Measurements from ENCODE around the gene KIAA1671. TPM values are rescaled to one million over a fixed set of nuclear protein-coding genes. Genes with fewer than 3 reads are reported as not detected.
A peak's percentile ranks its signal among the peaks of the same experiment; 100 is the strongest.

Gene KIAA1671
- total RNA-seq, 1 experiment from 2014 or later, result 68.1 TPM

DNA sequence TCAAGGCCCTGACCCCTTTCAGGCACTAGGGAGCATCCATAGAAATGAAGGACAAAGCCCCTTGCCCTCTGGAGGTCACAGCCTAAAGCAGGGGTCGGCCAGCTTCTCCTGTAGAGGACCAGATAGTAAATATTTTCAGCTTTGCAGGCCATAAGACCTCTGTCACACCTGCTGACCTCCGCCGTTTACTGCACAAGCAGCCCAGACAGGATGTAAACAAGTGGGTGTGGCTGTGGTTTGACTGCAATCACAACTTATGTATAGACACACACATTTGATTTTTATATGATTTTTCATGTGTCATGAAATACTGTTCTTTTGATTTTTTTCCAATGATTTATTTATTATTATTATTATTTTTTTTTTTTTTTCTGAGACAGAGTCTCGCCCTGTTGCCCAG is 34.3 kb downstream of the KIAA1671 start:
- intact Hi-C loops (cut with micrococcal nuclease), result no loop called here
- Mint-ChIP-seq H3K36me3 (ENCODE audit: insufficient read depth, unreplicated experiment) (peaks cover 37% of the 10 kb centered on the region), H3K27ac (ENCODE audit: low read depth, unreplicated experiment) (no peak overlapping the region), H3K9me3 (ENCODE audit: unreplicated experiment) (no peaks in the 10 kb centered on the region), H3K4me3 (ENCODE audit: unreplicated experiment) (no peak overlapping the region), H3K27me3 (ENCODE audit: insufficient read depth, unreplicated experiment) (no peaks in the 10 kb centered on the region), H3K4me1 (ENCODE audit: insufficient read depth, unreplicated experiment) (peaks cover 40% of the 10 kb centered on the region)
- TF ChIP-seq, protein P1, sequence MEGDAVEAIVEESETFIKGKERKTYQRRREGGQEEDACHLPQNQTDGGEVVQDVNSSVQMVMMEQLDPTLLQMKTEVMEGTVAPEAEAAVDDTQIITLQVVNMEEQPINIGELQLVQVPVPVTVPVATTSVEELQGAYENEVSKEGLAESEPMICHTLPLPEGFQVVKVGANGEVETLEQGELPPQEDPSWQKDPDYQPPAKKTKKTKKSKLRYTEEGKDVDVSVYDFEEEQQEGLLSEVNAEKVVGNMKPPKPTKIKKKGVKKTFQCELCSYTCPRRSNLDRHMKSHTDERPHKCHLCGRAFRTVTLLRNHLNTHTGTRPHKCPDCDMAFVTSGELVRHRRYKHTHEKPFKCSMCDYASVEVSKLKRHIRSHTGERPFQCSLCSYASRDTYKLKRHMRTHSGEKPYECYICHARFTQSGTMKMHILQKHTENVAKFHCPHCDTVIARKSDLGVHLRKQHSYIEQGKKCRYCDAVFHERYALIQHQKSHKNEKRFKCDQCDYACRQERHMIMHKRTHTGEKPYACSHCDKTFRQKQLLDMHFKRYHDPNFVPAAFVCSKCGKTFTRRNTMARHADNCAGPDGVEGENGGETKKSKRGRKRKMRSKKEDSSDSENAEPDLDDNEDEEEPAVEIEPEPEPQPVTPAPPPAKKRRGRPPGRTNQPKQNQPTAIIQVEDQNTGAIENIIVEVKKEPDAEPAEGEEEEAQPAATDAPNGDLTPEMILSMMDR (IDR thresholded peaks at IDR 0.05; ENCODE audit: unreplicated experiment), result no peak
- no peak for DNase-seq (ENCODE audit: unreplicated experiment)
- BruUV-seq (replicated peaks), result no TSS peak
- ChIA-PET POLR2A (interaction anchor here (1.0 to 23.0 kb wide), 4 partner anchors 10 to 36 kb away, joined by 3 to 468 read pairs (median 4); no protein-coding TSS in a partner anchor), CTCF (interaction anchor here (0.6 to 0.9 kb wide), 2 partner anchors 62 to 376 kb away, joined by 3 to 4 read pairs; no protein-coding TSS in a partner anchor)

DNA sequence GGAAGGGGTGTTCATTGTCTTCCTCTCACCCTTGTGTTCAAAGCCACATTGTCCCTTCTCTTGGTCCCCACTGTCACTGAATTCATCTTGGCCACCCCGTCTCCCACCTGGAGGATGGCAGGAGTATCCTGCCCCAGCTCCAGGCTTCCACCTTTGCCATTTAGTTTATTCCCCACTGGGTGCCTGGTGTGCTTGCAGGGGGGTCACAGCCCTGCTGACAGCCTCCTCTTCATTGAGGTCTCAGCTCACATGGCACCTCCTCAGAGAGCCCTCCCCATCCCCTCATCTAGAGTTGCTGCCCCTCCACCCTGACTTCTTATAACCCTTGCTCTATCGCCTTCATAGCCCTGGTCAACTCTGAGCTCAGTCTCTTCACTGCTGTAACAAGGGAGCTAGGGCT is 36.6 kb downstream of the KIAA1671 start:
- intact Hi-C loops (cut with micrococcal nuclease), result no loop called here
- H3K4me1 Mint-ChIP-seq (ENCODE audit: insufficient read depth, unreplicated experiment), result peaks cover 52% of the 10 kb centered on the region
- peak overlapping the region; percentile 38 for H3K4me3 Mint-ChIP-seq (ENCODE audit: unreplicated experiment)
- ChIA-PET CTCF (interaction anchor here (0.7 to 1.8 kb wide), 8 partner anchors 10 to 65 kb away, joined by 3 to 13 read pairs (median 4); no protein-coding TSS in a partner anchor), POLR2A (interaction anchor here (0.9 to 23.0 kb wide), 5 partner anchors 10 to 1494 kb away, joined by 3 to 468 read pairs (median 5); partner anchors contain the start of genes HPS4 and KIAA1671)
- H3K27ac Mint-ChIP-seq (ENCODE audit: low read depth, unreplicated experiment), result peak overlapping the region; percentile 91
- H3K36me3 Mint-ChIP-seq (ENCODE audit: insufficient read depth, unreplicated experiment), result peaks cover 35% of the 10 kb centered on the region
- no TSS peak for BruUV-seq (replicated peaks)
- DNase-seq (ENCODE audit: unreplicated experiment), result no peak
- TF ChIP-seq, protein P1 (IDR thresholded peaks at IDR 0.05; ENCODE audit: unreplicated experiment), result no peak
- no peaks in the 10 kb centered on the region for H3K27me3 Mint-ChIP-seq (ENCODE audit: insufficient read depth, unreplicated experiment)
- H3K9me3 Mint-ChIP-seq (ENCODE audit: unreplicated experiment), result no peaks in the 10 kb centered on the region

DNA sequence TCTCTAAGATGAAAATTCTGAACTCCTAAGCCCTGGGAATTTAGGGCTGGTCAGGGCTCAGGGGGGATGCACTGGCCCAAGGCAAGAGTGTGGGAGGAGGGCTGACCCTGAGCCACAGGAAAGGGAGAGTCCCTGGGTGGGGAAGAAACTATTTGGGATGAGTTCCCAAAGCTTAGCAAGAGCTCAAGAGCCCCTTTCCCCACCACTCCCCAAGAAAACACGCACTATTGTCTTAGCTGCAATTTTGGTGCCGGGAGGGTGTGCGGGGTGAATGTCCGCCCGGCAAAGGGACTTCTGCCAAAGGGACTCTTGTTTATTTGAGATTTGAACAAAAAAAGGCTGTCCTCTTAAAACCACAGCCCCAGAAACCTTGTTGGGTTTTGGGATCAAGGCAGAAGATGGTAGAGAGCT is 37.0 kb downstream of the KIAA1671 start:
- TF ChIP-seq, protein P1 (IDR thresholded peaks at IDR 0.05; ENCODE audit: unreplicated experiment), result no peak
- peak overlapping the region; percentile 91 for H3K27ac Mint-ChIP-seq (ENCODE audit: low read depth, unreplicated experiment)
- DNase-seq (ENCODE audit: unreplicated experiment), result peak; percentile 51
- H3K27me3 Mint-ChIP-seq (ENCODE audit: insufficient read depth, unreplicated experiment), result no peaks in the 10 kb centered on the region
- peak overlapping the region; percentile 38 for H3K4me3 Mint-ChIP-seq (ENCODE audit: unreplicated experiment)
- CTCF ChIA-PET, result interaction anchor here (0.7 to 1.7 kb wide), 7 partner anchors 11 to 65 kb away, joined by 3 to 13 read pairs (median 4); no protein-coding TSS in a partner anchor
- POLR2A ChIA-PET, result interaction anchor here (0.6 to 23.0 kb wide), 6 partner anchors 10 to 1898 kb away, joined by 3 to 468 read pairs (median 4); partner anchors contain the start of genes HPS4 and KIAA1671
- H3K36me3 Mint-ChIP-seq (ENCODE audit: insufficient read depth, unreplicated experiment), result peaks cover 31% of the 10 kb centered on the region
- no peaks in the 10 kb centered on the region for H3K9me3 Mint-ChIP-seq (ENCODE audit: unreplicated experiment)
- no TSS peak for BruUV-seq (replicated peaks)
- intact Hi-C loops (cut with micrococcal nuclease), result no loop called here
- H3K4me1 Mint-ChIP-seq (ENCODE audit: insufficient read depth, unreplicated experiment), result peaks cover 56% of the 10 kb centered on the region

DNA sequence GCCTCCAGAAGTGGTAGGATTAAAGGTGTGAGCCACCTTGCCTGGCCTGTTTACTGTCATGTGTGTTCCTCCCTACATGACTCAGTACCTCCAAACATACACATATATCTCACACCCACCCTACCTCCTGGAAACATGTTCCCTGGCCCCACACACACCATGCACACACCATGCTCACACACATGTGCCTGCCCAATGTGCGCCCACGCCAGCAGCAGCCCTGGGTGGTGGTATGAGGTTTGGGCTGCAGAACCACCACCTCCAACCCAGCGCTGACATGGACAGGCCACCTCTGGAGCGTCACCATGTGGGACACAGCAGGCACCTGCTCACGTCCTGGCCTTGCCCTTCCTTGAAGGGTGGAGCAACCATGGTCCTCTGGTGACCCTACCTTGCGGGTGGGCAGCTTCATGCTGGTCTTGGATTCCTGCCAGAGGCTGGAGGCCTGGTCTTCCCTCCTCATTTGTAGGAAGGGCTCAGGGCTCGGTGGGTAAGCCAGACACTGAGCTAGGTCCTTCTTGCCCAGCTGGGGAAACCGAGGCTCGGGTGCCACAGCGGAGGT is 37.9 kb downstream of the KIAA1671 start:
- Mint-ChIP-seq H3K4me1 (ENCODE audit: insufficient read depth, unreplicated experiment) (peaks cover 53% of the 10 kb centered on the region), H3K36me3 (ENCODE audit: insufficient read depth, unreplicated experiment) (peaks cover 30% of the 10 kb centered on the region), H3K4me3 (ENCODE audit: unreplicated experiment) (no peak overlapping the region), H3K27ac (ENCODE audit: low read depth, unreplicated experiment) (peak overlapping the region; percentile 91), H3K27me3 (ENCODE audit: insufficient read depth, unreplicated experiment) (no peaks in the 10 kb centered on the region), H3K9me3 (ENCODE audit: unreplicated experiment) (no peaks in the 10 kb centered on the region)
- no TSS peak for BruUV-seq (replicated peaks)
- TF ChIP-seq, protein P1 (IDR thresholded peaks at IDR 0.05; ENCODE audit: unreplicated experiment), result no peak
- intact Hi-C loops (cut with micrococcal nuclease), result loop anchor here (5.0 kb wide), 2 partner anchors 37 to 57 kb away; no protein-coding TSS in a partner anchor
- POLR2A ChIA-PET, result interaction anchor here (1.8 to 23.0 kb wide), 3 partner anchors 16 to 38 kb away, joined by 9 to 468 read pairs (median 18); partner anchors contain the start of gene KIAA1671
- DNase-seq (ENCODE audit: unreplicated experiment), result no peak
- CTCF ChIA-PET, result interaction anchor here (0.5 to 1.6 kb wide), 7 partner anchors 9 to 1014 kb away, joined by 3 to 7 read pairs (median 4); no protein-coding TSS in a partner anchor

Measured in MCF 10A (cell line).